ENCODE data around the gene ZNF778. TPM values are rescaled to one million over a fixed set of nuclear protein-coding genes. Genes with fewer than 3 reads are reported as not detected.

ZNF778 gene
- total RNA-seq, 1 donor from 2014 or later = 4.7 TPM

DNA sequence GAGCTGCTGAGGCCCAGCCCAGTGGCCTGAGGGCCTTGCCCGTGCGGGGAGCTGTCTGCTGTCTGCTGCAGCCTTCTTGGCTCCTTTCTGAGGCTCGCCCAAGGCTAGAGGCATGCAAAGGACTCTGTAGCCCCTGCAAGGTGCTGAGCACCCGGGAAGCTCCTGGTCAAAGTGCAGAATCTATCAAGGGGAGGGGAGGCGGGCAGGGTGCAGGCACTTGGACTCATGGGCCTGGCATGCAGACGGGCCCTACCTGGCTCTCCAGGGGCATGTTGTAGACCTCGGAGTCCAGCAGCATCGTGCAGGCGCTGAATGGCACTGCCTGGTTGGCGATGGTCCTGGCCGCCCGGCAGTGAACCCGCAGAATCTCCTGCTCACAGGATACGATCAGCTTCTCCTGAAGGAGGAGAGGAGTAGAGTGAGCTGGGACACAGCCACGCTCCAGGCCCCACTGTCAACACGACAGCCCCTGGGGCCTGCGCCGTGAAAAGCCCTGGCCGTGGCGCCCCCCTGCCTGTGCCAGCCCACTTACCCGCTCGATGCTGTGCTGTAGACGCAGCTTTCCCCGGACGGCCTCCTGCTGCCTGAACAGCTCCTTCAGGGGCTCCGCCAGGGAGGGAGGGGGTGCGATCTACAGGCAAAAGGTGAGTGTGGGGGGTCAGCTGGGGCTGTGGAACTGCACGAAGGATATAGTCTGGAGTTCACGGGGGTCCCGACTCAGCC, 57.2 kb downstream of the ZNF778 start:
- H3K27me3 ChIP-seq (ENCODE audit: control insufficient read depth in 3 of 3, insufficient read depth in 3 of 3, low read length in 3 of 3) = no peaks in the 10 kb centered on the region

DNA sequence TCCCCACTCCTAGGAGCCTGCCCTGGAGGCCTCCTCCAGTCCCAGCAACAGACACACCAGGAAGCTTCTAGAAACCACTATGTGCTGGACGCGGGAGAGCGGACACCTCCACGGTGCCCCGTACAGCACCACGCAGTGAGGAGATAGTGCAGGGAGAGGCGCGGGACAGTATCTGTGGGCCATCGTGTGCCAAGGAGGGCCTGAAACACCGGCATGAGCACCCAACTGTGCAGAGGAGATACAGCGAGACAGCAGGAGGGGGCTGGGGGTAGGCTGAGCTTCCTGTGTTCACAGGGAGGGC, 57.7 kb downstream of the ZNF778 start:
- peaks cover 46 to 56% (median 56%) of the 10 kb centered on the region in 3 donors for H3K36me3 ChIP-seq (ENCODE audit: control insufficient read depth in 3 of 3, insufficient read depth in 3 of 3, low read length in 3 of 3)
- no peak overlapping the region for H3K27ac ChIP-seq (ENCODE audit: low read depth, low read length)

More for the DNA sequence above, 57.2 kb downstream of the ZNF778 start:
- Histone ChIP-seq H3K9ac (ENCODE audit: low read depth in 1 of 3, low read length in 3 of 3) (no peak overlapping the region), H3K36me3 (ENCODE audit: control insufficient read depth in 3 of 3, insufficient read depth in 3 of 3, low read length in 3 of 3) (peaks cover 51 to 61% (median 61%) of the 10 kb centered on the region in 3 donors), H3K27ac (ENCODE audit: low read depth, low read length) (no peak overlapping the region), H3K4me3 (ENCODE audit: low read length in 3 of 3) (no peak overlapping the region), H3K4me1 (ENCODE audit: control insufficient read depth in 3 of 3, insufficient read depth in 3 of 3, low read length in 3 of 3) (peaks cover 0 to 4% (median 0%) of the 10 kb centered on the region in 3 donors), H3K9me3 (ENCODE audit: control insufficient read depth in 3 of 3, low read length in 3 of 3) (no peaks in the 10 kb centered on the region)

DNA sequence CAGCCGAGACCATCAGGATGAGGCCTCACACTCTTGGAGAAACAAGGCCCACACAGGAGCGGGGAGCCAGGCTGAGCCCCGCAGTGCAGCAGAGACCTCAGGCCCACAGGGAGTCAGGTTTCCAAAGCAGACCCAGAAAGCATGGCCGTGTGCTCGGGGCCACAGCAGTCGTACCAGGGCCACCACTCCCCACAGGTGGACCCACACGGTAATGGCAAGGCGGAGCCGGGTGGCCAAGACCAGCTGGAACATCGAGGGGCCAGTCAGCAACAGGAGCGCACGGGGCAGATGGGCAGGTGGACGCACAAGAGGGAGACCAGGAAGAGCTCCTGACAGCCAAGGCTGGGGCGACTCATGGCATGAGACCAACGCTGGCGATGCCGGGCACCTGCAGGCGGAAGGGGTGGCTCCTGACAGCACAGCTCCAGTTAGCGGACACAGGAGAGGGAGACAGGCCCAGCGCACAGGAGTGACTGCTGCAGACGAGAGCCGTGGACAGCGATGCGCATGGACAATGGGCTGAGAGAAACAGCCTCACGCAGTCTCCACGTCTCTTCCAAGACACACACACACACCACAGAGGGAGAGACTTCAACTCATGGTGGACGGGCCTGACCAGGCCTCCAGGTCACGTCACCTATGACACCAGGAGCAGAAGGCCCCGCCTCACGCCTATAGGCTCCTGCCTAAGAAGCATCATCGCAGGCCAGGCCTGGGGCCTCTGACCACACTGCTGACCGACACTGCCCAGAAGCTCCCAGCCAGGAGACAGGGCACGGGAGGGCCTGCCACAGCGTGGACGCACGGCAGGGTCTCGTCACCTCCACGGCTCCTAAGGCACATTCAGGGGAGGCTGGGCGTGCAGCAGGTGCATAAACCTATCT, 58.6 kb downstream of the ZNF778 start:
- H3K36me3 ChIP-seq (ENCODE audit: control insufficient read depth in 3 of 3, insufficient read depth in 3 of 3, low read length in 3 of 3) = peaks cover 45 to 55% (median 52%) of the 10 kb centered on the region in 3 donors
- no peaks in the 10 kb centered on the region for H3K4me1 ChIP-seq (ENCODE audit: control insufficient read depth in 3 of 3, insufficient read depth in 3 of 3, low read length in 3 of 3)
- H3K9ac ChIP-seq (ENCODE audit: low read depth in 1 of 3, low read length in 3 of 3) = no peak overlapping the region
- no peaks in the 10 kb centered on the region for H3K27me3 ChIP-seq (ENCODE audit: control insufficient read depth in 3 of 3, insufficient read depth in 3 of 3, low read length in 3 of 3)
- H3K4me3 ChIP-seq (ENCODE audit: low read length in 3 of 3) = no peak overlapping the region
- no peaks in the 10 kb centered on the region for H3K9me3 ChIP-seq (ENCODE audit: control insufficient read depth in 3 of 3, low read length in 3 of 3)
- H3K27ac ChIP-seq (ENCODE audit: low read depth, low read length) = no peak overlapping the region

More for the DNA sequence above, 57.7 kb downstream of the ZNF778 start:
- Histone ChIP-seq H3K9ac (ENCODE audit: low read depth in 1 of 3, low read length in 3 of 3) (no peak overlapping the region), H3K27me3 (ENCODE audit: control insufficient read depth in 3 of 3, insufficient read depth in 3 of 3, low read length in 3 of 3) (no peaks in the 10 kb centered on the region), H3K4me3 (ENCODE audit: low read length in 3 of 3) (no peak overlapping the region), H3K9me3 (ENCODE audit: control insufficient read depth in 3 of 3, low read length in 3 of 3) (no peaks in the 10 kb centered on the region), H3K4me1 (ENCODE audit: control insufficient read depth in 3 of 3, insufficient read depth in 3 of 3, low read length in 3 of 3) (no peaks in the 10 kb centered on the region)

DNA sequence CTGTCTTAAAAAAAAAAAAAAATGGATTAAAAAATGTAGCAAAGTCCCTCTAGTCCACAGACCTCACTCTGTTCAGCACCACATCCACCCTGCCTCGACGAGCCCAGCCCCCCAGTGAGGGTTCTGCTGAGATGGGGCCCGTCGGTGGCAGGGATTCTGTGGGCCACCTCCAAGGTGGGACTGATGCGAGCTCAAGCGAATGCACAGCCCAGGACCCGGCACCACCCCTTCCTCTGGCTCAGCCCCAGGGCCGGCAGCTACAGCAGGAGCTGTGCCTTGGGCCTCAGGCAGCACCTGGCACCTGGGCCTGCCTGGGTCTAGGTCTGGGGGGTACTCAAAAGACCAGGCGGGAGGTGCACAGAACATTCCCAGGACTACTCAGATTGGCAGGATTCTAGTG, 59.5 kb downstream of the ZNF778 start:
- H3K27ac ChIP-seq (ENCODE audit: low read depth, low read length) = no peak overlapping the region
- no peak overlapping the region for H3K9ac ChIP-seq (ENCODE audit: low read depth in 1 of 3, low read length in 3 of 3)
- no peak overlapping the region for H3K4me3 ChIP-seq (ENCODE audit: low read length in 3 of 3)
- H3K4me1 ChIP-seq (ENCODE audit: control insufficient read depth in 3 of 3, insufficient read depth in 3 of 3, low read length in 3 of 3) = no peaks in the 10 kb centered on the region
- no peaks in the 10 kb centered on the region for H3K27me3 ChIP-seq (ENCODE audit: control insufficient read depth in 3 of 3, insufficient read depth in 3 of 3, low read length in 3 of 3)
- no peaks in the 10 kb centered on the region for H3K9me3 ChIP-seq (ENCODE audit: control insufficient read depth in 3 of 3, low read length in 3 of 3)
- H3K36me3 ChIP-seq (ENCODE audit: control insufficient read depth in 3 of 3, insufficient read depth in 3 of 3, low read length in 3 of 3) = peaks cover 48 to 62% (median 50%) of the 10 kb centered on the region in 3 donors

DNA sequence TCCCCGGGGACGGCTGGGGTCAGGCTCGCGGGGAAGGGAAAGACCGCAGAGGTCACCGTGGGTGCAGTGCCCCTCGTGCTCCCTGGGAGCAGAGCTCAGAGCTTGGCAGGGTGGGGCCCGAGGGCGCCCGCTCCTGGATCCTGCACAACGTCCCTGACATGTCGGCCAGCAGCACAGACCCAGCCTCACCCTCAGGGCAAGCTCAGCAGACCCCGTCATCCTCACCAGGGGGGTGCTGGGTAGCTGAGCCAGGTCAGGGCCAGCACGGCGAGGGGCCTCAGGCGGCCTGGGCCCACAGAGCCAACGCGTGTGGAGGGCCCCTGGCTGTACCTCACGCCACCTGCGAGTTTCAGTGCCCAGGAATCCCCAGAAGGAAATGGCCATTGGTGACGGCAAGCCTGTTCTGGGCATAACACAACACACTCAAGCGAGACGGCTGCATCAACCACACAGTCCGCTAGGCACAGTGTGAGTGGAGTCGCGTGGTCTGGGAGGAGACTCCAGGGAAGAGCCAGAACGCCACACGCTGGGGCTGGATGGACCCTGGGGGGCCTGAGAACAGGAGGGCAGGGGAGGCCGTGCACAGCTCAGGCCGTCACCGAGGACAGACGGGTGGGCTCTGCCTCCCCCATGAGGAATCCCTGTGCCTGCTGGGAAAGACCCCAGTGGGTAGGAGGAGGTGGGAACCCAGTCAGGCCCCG, 60.3 kb downstream of the ZNF778 start:
- H3K27me3 ChIP-seq (ENCODE audit: control insufficient read depth in 3 of 3, insufficient read depth in 3 of 3, low read length in 3 of 3) = no peaks in the 10 kb centered on the region
- H3K27ac ChIP-seq (ENCODE audit: low read depth, low read length) = no peak overlapping the region
- no peaks in the 10 kb centered on the region for H3K4me1 ChIP-seq (ENCODE audit: control insufficient read depth in 3 of 3, insufficient read depth in 3 of 3, low read length in 3 of 3)
- H3K36me3 ChIP-seq (ENCODE audit: control insufficient read depth in 3 of 3, insufficient read depth in 3 of 3, low read length in 3 of 3) = peaks cover 50 to 62% (median 51%) of the 10 kb centered on the region in 3 donors
- H3K9me3 ChIP-seq (ENCODE audit: control insufficient read depth in 3 of 3, low read length in 3 of 3) = no peaks in the 10 kb centered on the region
- H3K4me3 ChIP-seq (ENCODE audit: low read length in 3 of 3) = no peak overlapping the region
- H3K9ac ChIP-seq (ENCODE audit: low read depth in 1 of 3, low read length in 3 of 3) = no peak overlapping the region

DNA sequence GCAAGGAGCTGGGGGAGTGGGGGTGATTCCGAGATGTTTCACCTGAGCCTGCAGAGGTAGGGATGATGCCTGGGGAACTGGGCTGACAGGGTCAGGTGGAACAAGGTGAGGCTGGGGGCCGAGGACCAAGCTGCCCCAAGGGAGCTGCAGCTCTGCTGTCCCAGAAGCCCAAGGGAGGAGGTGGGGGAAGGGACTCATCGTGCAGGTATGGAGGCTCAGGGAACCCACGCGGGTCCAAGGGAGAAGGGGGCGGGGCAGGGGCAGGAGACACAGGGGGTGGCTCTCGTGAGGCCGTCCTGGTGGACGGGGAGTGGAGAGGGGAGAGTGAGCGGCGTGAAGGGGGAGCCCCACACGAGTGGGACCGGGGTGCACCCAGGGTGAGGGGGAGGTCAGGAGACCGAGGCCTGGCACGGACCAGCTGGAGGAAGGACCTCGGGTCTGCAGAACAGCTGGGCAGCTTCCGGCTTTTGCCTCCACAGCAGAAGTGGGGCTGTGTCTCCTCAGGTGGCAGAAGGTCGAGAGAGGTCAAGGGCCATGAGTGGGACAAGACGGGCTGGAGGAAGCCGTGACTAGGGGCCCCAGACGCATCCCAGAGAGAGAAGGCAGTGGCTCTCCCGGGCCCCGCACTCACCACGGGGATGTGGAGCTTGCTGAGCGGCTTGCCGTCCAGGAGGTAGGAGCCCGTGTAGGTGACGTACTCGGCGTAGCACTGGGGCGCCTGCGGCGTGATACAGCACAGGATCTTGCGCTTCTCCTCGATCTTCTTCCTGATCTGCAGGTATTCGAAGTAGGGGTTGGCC, 61.1 kb downstream of the ZNF778 start:
- no peak overlapping the region for H3K27ac ChIP-seq (ENCODE audit: low read depth, low read length)
- H3K4me1 ChIP-seq (ENCODE audit: control insufficient read depth in 3 of 3, insufficient read depth in 3 of 3, low read length in 3 of 3) = no peaks in the 10 kb centered on the region
- H3K9ac ChIP-seq (ENCODE audit: low read depth in 1 of 3, low read length in 3 of 3) = no peak overlapping the region
- peaks cover 52 to 62% (median 57%) of the 10 kb centered on the region in 3 donors for H3K36me3 ChIP-seq (ENCODE audit: control insufficient read depth in 3 of 3, insufficient read depth in 3 of 3, low read length in 3 of 3)
- no peak overlapping the region for H3K4me3 ChIP-seq (ENCODE audit: low read length in 3 of 3)
- no peaks in the 10 kb centered on the region for H3K27me3 ChIP-seq (ENCODE audit: control insufficient read depth in 3 of 3, insufficient read depth in 3 of 3, low read length in 3 of 3)
- H3K9me3 ChIP-seq (ENCODE audit: control insufficient read depth in 3 of 3, low read length in 3 of 3) = no peaks in the 10 kb centered on the region

DNA sequence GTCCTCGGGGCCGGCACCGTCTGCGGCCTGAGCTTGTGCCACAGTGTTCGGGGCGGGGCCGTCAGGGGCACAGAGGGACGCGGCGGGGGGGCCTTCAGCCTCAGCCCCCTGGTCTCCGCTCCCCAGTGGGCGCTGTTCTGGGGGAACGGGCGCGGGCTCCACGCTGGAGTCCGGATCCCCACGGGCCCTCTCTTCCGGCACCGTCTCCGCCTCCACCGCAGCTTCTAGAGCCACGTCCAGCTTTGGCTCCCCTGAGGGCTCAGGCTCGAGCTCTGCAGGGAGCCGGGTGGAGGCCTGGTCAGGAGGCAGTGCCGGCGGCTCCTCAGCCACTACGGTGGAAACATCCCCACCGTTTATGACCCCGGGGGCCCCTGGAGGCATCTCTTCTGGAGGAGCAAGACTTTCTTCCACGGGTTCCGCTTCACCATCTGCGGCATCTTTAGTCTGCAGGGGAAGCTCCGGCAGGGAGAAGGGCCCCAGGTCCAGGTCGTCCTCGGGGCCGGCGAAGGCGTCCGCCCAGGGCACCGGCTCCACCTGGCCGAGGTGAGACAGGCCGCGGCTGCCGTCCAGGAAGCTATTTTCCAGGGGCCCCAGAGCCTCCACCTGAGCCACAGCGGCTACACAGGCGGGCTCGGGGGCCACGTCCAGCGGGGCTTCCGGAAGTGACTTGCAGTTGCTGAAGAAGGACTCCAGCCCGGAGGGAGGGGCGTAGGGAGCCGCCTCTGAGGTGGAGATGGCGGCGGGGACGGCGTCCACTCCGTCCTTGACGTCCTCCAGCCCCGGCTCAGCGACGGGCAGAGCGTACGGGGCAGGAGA, 62.4 kb downstream of the ZNF778 start:
- Histone ChIP-seq H3K4me1 (ENCODE audit: control insufficient read depth in 3 of 3, insufficient read depth in 3 of 3, low read length in 3 of 3) (no peaks in the 10 kb centered on the region), H3K4me3 (ENCODE audit: low read length in 3 of 3) (no peak overlapping the region)

DNA sequence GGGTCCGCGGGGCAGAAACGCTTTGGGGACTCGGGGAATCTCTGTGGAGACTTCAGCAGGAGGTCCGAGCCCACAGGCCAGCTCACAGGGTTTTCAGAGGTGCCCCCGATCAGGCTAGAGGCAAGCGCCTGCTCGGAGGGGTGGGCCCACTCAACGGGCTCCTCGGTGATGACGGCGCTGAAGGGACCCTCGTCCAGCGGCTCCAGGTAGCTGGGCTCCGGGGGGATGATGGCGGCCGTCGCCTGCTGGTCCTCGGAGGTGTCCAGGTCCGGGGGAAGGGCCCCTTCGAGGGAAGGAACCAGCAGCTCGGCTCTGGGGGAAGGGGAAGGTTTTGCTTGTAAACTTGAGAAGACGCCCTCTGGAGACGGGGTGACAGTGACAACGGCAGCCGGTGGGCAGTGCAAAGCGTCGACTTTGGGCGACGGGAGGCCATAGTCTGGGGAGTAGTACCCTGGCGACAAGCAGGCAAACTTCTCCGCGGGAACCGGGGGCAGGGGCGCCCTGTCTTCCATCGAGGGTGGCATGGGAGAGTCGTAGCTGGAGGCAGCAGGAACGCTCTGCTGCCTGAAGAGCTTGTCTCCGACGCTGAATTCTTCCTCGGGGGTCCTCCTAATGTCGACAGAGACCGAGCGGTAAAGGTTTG, 63.2 kb downstream of the ZNF778 start:
- H3K27me3 ChIP-seq (ENCODE audit: control insufficient read depth in 3 of 3, insufficient read depth in 3 of 3, low read length in 3 of 3) = no peaks in the 10 kb centered on the region
- no peak overlapping the region for H3K4me3 ChIP-seq (ENCODE audit: low read length in 3 of 3)
- peaks cover 51 to 58% (median 52%) of the 10 kb centered on the region in 3 donors for H3K36me3 ChIP-seq (ENCODE audit: control insufficient read depth in 3 of 3, insufficient read depth in 3 of 3, low read length in 3 of 3)
- no peaks in the 10 kb centered on the region for H3K9me3 ChIP-seq (ENCODE audit: control insufficient read depth in 3 of 3, low read length in 3 of 3)
- H3K4me1 ChIP-seq (ENCODE audit: control insufficient read depth in 3 of 3, insufficient read depth in 3 of 3, low read length in 3 of 3) = no peaks in the 10 kb centered on the region
- no peak overlapping the region for H3K27ac ChIP-seq (ENCODE audit: low read depth, low read length)
- H3K9ac ChIP-seq (ENCODE audit: low read depth in 1 of 3, low read length in 3 of 3) = no peak overlapping the region

More for the DNA sequence above, 62.4 kb downstream of the ZNF778 start:
- Histone ChIP-seq H3K9ac (ENCODE audit: low read depth in 1 of 3, low read length in 3 of 3) (no peak overlapping the region), H3K9me3 (ENCODE audit: control insufficient read depth in 3 of 3, low read length in 3 of 3) (no peaks in the 10 kb centered on the region), H3K27me3 (ENCODE audit: control insufficient read depth in 3 of 3, insufficient read depth in 3 of 3, low read length in 3 of 3) (no peaks in the 10 kb centered on the region), H3K27ac (ENCODE audit: low read depth, low read length) (no peak overlapping the region), H3K36me3 (ENCODE audit: control insufficient read depth in 3 of 3, insufficient read depth in 3 of 3, low read length in 3 of 3) (peaks cover 51 to 56% (median 52%) of the 10 kb centered on the region in 3 donors)
